ENCODE results near the gene COL16A1. TPM values are rescaled to one million over a fixed set of nuclear protein-coding genes. Genes with fewer than 3 reads are reported as not detected.

The COL16A1 gene
- 111 TPM for polyA plus RNA-seq (ENCODE audit: insufficient read length)

- DNase-seq (ENCODE audit: low read depth): no peak
Observed at GRCh38 chr1:31703431-31704270, at the start of gene COL16A1. Gene COL16A1 (minus strand): TSS chr1:31704017. CDS start chr1:31702193, 1,824 bp downstream.

- DNase-seq (ENCODE audit: low read depth): no peak
Observed at GRCh38 chr1:31752952-31753475, 49.2 kb upstream of the COL16A1 start.

DNA sequence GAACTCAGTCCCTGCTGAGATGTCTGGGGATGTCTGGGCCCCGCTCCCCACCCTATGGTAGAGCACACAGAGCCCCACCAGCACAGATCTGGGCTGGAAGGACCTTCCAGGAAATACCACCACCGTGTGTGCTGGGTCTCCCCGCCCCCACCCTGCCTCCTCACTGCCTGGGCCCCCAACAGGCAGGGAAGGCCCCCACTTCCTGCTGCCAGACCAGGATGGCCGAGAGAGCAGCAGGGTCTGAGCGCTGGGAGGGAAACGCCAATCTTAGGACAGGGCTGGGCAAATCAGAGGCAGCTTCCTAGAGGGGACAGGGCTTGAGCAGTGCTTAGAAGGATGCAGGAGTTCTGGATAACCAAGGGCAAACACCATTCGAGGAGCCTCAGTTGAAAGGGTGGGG lies 48.4 kb upstream of the COL16A1 start:
- no peak for DNase-seq (ENCODE audit: low read depth)

- no peak for DNase-seq (ENCODE audit: low read depth)
Observed at GRCh38 chr1:31751822-31752241, 48.0 kb upstream of the COL16A1 start.

GRCh38 chr1:31750858-31751510 lies 47.2 kb upstream of the COL16A1 start:
- DNase-seq (ENCODE audit: low read depth): no peak

DNA sequence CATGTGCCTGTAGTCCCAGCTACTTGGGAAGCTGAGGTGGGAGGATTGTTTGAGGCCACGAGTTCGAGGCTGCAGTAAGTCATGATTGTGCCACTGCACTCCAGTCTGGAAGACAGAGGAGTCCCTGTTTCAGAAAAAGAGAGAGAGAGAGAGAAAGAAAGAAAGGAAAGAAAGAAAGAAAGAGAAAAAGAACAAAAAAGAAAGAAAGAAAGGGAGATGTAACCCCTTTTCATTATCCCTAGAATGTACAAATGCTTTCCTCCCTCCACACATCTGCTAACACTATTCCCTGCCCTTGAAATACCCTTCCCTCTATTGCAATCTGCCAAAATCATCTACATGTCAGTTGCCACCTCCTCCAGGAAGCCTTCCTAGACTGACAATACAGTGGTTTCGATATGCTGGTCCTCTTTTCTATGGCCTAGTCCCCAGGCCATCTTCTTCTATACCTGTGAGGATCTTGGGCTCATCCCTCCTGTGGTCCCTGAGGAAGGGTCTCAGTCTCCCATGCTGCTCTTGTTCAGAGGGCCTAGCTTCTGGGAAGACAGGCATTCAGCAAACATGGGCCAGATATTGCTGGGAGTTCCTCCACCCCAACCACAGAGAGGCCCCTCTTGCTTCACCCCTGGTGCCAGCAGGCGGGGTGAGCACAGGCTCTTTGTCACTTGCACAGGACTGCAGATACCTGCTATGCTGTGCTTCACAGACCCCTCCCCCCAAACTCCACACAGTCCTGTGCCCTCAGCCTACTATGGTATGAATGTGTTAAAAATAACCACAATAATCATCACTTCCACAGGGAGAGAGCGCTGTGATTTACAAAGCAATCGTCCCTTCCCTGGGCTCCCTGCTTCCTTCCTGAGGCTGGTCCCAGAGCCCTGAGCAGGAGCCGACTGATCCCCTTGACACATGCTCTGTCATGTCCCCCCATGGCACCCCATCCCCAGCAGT lies 46.2 kb upstream of the COL16A1 start:
- DNase-seq (ENCODE audit: low read depth): no peak

DNA sequence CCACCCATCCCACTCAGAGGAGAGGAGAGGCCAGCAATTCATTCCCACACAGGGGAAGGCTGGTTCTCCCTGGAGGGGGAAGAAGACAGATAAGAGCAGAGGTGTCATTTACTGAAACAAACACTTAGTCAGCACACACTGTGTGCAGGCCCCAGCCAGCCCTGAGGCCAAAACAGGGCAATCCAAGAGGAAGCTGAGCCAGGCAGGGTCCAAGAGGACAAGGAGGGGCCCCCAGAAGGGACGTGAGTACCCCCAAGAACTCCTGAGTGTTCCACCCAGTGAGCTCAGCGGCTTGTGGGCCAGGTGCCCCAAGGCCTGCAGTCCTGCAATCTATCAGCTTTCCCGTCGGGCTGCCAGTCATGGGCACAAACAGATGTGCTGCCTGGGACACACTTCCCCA lies 44.5 kb upstream of the COL16A1 start:
- DNase-seq (ENCODE audit: low read depth): no peak

- DNase-seq (ENCODE audit: low read depth): no peak
Observed at GRCh38 chr1:31747304-31747703, 43.5 kb upstream of the COL16A1 start.

GRCh38 chr1:31746687-31747086 lies 42.9 kb upstream of the COL16A1 start:
- no peak for DNase-seq (ENCODE audit: low read depth)

DNA sequence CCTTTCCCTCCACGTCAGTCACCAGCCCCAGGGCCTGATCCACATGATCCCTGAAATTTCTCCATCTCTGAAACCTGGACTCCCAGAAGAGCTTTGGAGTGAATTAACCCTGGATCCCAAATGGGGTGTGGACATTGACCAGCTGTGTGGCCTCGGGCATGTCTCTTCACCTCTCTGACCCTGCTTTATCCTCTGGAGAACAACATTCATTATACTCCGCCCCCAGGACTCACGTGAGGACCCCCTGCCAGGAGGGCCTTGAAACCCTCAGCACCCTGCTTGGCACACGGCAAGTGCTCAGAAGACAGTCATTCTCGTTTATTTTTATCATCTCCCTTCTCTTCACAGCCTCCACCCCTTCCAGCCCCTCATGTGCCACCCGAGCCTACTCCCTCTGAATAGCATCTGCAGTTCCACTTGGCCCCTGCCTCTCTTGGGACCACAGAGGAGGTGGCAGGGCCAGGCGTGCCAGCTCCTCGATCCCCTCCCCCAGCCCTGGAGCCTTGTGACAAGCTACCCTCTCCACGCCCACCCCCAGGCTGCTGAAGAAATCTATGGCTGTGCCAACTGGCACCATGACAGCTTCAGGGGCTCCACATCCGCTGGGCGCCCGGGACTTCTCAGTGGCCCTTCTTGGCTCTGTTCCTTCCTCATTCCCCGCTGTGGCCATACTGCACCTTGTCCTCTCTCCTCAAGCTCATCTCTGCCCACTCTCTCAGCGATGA lies 42.3 kb upstream of the COL16A1 start:
- DNase-seq (ENCODE audit: low read depth): no peak

DNA sequence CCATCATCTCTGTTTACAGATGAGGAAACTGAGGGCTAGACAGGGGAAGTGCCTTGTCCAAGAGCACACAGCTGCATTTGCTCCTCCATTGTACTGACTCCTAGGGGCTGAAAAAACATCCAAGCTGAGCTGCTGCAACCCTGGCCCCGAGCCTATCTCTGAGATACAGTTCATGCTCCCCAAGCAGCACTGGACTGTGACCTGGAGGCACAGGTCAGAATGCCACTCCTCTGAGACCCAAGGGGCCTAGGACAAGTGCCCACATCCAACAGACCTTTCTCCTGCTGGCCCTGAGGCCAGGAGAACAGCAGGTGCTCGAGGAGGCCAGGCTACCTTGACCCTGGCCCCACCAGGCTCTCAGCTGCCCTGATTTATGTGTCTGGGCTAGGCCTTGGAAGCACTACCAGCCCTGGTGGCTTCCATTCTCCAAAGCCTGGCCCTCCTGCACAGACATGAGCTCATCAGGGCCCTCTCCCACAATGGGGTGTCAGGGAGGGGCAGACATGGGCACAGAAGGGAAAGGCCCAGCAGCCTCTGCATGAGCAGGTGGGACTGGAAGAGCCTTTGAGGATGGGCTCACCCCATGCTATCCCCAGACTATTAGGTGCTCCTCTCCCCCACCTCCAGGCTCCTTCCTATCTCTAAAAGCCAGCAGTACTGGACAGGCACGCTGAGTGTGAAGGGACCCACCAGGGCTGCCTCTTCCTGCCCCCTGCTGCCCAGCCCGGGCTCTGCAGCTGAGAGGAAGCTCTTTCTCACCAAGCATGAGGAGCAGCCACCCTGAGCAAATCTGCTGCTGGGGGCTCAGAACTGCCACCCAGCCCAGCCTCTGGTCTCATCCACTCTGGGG lies 41.5 kb upstream of the COL16A1 start:
- DNase-seq (ENCODE audit: low read depth): no peak

DNA sequence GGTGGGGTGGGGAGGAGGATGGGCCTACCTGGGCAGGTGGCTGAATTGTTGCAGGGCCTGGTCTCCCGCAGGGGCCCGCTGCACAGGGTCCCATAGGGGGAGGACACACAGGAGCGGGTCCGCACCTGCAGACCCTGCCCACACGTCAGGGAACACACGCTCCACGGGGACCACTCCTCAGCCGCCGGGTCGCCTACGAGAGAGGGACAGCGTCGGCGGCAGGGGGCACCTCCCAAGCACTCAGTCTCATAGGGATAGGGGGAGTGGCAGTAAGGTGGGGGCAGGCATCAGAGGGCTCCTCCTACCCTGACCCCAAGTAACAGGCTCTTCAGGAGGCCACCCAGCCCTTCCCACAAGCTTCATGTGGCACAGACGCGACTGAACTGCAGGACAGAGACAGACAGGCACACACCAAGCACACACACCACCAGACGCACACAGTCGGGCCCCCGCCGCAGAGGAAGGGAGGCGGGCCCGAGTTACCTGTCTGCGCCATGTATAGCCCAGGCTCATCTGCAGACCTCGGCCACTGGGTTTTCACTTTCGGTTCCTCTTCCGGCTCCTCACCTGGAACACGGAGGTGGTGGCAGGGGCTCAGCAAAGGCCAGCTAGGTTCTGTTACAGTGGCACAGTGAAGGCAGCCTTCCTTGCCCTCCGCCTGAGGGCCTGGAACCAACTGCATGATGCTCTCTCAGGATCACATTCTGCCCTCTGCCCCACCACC lies 40.5 kb upstream of the COL16A1 start:
- no peak for DNase-seq (ENCODE audit: low read depth)

- DNase-seq (ENCODE audit: low read depth): no peak
Observed at GRCh38 chr1:31742462-31743212, 38.8 kb upstream of the COL16A1 start.

- no peak for DNase-seq (ENCODE audit: low read depth)
Observed at GRCh38 chr1:31739346-31739745, 35.5 kb upstream of the COL16A1 start.

GRCh38 chr1:31736675-31737074 lies 32.9 kb upstream of the COL16A1 start:
- DNase-seq (ENCODE audit: low read depth): no peak

GRCh38 chr1:31735571-31735970 lies 31.8 kb upstream of the COL16A1 start:
- no peak for DNase-seq (ENCODE audit: low read depth)

DNA sequence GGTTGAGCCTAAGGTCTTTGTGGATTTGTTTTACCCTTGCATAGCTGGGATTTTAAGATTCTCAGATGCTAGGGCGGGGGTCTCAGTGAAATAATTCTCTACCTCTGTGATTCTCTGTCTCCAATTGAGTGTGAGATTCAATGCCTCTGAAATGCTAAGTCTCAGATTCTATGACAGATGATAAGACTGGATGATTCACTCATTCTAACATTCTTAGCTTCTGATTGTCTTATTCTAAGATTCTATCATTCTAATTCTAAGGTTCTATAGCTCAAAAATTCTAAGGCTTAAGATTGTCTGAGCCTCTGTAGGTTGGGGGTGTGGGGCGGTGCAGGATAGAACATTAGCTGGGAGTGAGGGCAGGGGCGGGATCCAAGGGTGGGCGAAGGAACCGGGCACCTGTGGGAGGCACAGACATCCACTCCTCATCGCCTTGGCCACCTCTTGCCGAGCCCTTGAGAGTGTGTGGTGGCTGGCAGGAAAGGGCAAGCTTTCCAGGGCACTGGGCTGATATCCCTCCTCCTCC lies 30.8 kb upstream of the COL16A1 start:
- no peak for DNase-seq (ENCODE audit: low read depth)

Measured in forelimb muscle (tissue), 1 donor.